NCI-H2107 treated with DMSO at 0.1 percent for 48 hours (cell line): ENCODE measurements around the gene SOWAHC.
"Not testable (repeated sequence)": the region's sequence is repeated elsewhere in the genome, so short reads cannot be mapped to it uniquely, and the experiment has no call there.

Experiments used
- DNase-seq: peaks from one replicate; lab custom pipeline; 2025; ENCODE audit not compliant: unreplicated experiment; lab: John Stamatoyannopoulos, UW

The SOWAHC gene

GRCh38 chr2:109614715-109615636 is 812 bp downstream of the SOWAHC start:
- no peak for DNase-seq

- DNase-seq = no peak
Measured at GRCh38 chr2:109615637-109616144, 1.5 kb downstream of the SOWAHC start.

GRCh38 chr2:109616184-109616583 is 2.0 kb downstream of the SOWAHC start:
- DNase-seq = no peak

GRCh38 chr2:109619032-109619615 is 5.0 kb downstream of the SOWAHC start:
- no peak for DNase-seq

- no peak for DNase-seq
Measured at GRCh38 chr2:109623297-109623696, 9.1 kb downstream of the SOWAHC start.

GRCh38 chr2:109623923-109624322 is 9.8 kb downstream of the SOWAHC start:
- no peak for DNase-seq

GRCh38 chr2:109624339-109624738 is 10.2 kb downstream of the SOWAHC start:
- DNase-seq = no peak

GRCh38 chr2:109628321-109628720 is 14.2 kb downstream of the SOWAHC start:
- DNase-seq = not testable (repeated sequence)

GRCh38 chr2:109629867-109630266 is 15.7 kb downstream of the SOWAHC start:
- no peak for DNase-seq

GRCh38 chr2:109630441-109631430 is 16.6 kb downstream of the SOWAHC start:
- DNase-seq = no peak

GRCh38 chr2:109631741-109632140 is 17.6 kb downstream of the SOWAHC start:
- DNase-seq = no peak

GRCh38 chr2:109632158-109632789 is 18.1 kb downstream of the SOWAHC start:
- DNase-seq = no peak

GRCh38 chr2:109633284-109633961 is 19.3 kb downstream of the SOWAHC start:
- DNase-seq = no peak

GRCh38 chr2:109635426-109636304 is 21.5 kb downstream of the SOWAHC start:
- DNase-seq = no peak

GRCh38 chr2:109636317-109636716 is 22.2 kb downstream of the SOWAHC start:
- no peak for DNase-seq

GRCh38 chr2:109637749-109638570 is 23.8 kb downstream of the SOWAHC start:
- no peak for DNase-seq

GRCh38 chr2:109638795-109639194 is 24.6 kb downstream of the SOWAHC start:
- DNase-seq = no peak

- not testable (repeated sequence) for DNase-seq
Measured at GRCh38 chr2:109640000-109640399, 25.8 kb downstream of the SOWAHC start.
